OCI-LY3 (cell line): Measurements from ENCODE around the gene UGT1A9.

Experiments used
- H2AFZ ChIP-seq: fragments of 200-600, 300-600 bp; shearing (Covaris generic); 2 replicates; pipeline ENCODE4 v1.6.0; 2014; ENCODE audit warnings: antibody characterized with exemption, low read depth, low read length
- H3K27ac ChIP-seq: fragments of 200-600, 300-600 bp; sonication (generic); 2 replicates; pipeline ENCODE4 v1.5.1; 2014; ENCODE audit warnings: mild to moderate bottlenecking, low read length, moderate library complexity, mixed read lengths
- H3K27me3 ChIP-seq: fragments of 200-600, 300-600 bp; sonication (generic); 2 replicates; pipeline ENCODE4 v1.6.1; 2014; ENCODE audit warnings: low read depth, low read length, mixed read lengths
- H3K36me3 ChIP-seq: fragments of 200-600, 300-600 bp; sonication (generic); replicated peaks from 2 replicates; pipeline ENCODE3; 2014; ENCODE audit warnings: low read depth, low read length, mixed read lengths
- H3K4me1 ChIP-seq: fragments of 300-600, 200-600 bp; sonication (generic); 2 replicates; pipeline ENCODE4 v1.6.1; 2014; ENCODE audit warnings: low read length, mixed read lengths
- H3K4me2 ChIP-seq: fragments of 200-600, 300-600 bp; sonication (generic); 2 replicates; pipeline ENCODE4 v1.6.1; 2014; ENCODE audit warnings: low read length, mixed read lengths
- H3K4me3 ChIP-seq: fragments of 300-600, 200-600 bp; sonication (generic); 2 replicates; pipeline ENCODE4 v1.5.1; 2014; ENCODE audit warnings: antibody characterized with exemption, mild to moderate bottlenecking, low read length, moderate library complexity
- H3K79me2 ChIP-seq: fragments of 300-600, 200-600 bp; shearing (Covaris generic); 2 replicates; pipeline ENCODE4 v1.6.1; 2014; ENCODE audit warnings: mild to moderate bottlenecking, low read length, mixed read lengths
- H3K9ac ChIP-seq: fragments of 300-600, 200-600 bp; shearing (Covaris generic); 2 replicates; pipeline ENCODE4 v1.6.0; 2014; ENCODE audit warnings: mild to moderate bottlenecking, low read length, moderate library complexity
- H3K9me3 ChIP-seq: fragments of 200-600, 300-600 bp; shearing (Covaris generic); 2 replicates; pipeline ENCODE4 v1.6.1; 2014; ENCODE audit warnings: low read length, mixed read lengths; ENCODE audit not compliant: insufficient read depth
- H4K20me1 ChIP-seq: fragments of 200-600, 300-600 bp; sonication (generic); 2 replicates; pipeline ENCODE4 v1.6.1; 2016; ENCODE audit warnings: low read length, mixed read lengths; ENCODE audit not compliant: insufficient read depth
- CTCF ChIP-seq: fragments of 200-600, 300-600 bp; sonication (generic); IDR thresholded peaks from 2 replicates; pipeline ENCODE4 v1.5.1; 2014; ENCODE audit warnings: antibody characterized with exemption, low read length, low read depth
- EZH2phosphoT487 ChIP-seq: fragments of 200-600 bp; shearing (Covaris generic); IDR thresholded peaks from 2 replicates; pipeline ENCODE4 v1.6.1; 2018; ENCODE audit warnings: antibody characterized with exemption, mixed run types, low read depth

Gene UGT1A9

DNA sequence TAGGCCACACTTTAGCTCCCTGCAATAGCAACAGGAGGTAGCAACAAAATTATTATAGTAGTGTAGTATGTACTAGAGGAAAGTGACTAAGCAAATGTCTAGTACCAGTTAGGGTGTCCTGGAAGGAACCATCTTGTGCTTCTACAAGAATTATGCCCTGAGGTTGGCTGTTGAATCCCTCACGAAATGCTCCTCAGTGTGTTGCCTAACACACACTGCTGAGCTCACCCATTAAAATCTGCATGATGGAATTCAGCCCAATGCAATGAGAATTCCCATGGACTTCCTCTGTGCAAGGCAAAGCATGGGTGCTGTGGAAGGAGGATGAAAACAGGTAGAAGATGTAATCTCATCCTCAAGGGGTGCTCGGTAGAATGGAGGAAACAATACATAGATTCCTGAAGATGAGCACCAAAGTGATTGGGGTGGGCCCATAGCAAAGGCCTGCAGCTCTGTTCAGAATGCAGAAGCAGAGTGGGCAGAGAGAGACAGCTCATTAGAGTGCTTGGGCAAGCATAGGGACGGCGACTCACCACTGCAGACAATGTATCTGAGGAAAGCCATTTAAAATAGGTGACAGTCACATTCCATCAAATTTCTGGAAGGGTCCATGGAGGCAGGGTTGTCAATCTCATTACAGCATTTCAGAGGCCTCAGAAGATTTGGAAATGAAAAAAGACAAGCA, 8.8 kb downstream of the UGT1A9 start:
- no peak overlapping the region for H3K9ac ChIP-seq
- H2AFZ ChIP-seq, result no peak overlapping the region
- H3K27ac ChIP-seq, result no peak overlapping the region
- no peaks in the 10 kb centered on the region for H4K20me1 ChIP-seq
- no peaks in the 10 kb centered on the region for H3K36me3 ChIP-seq
- H3K4me2 ChIP-seq, result no peak overlapping the region
- no peaks in the 10 kb centered on the region for H3K27me3 ChIP-seq
- no peaks in the 10 kb centered on the region for H3K79me2 ChIP-seq
- no peaks in the 10 kb centered on the region for H3K9me3 ChIP-seq
- H3K4me1 ChIP-seq, result no peaks in the 10 kb centered on the region
- H3K4me3 ChIP-seq, result no peak overlapping the region
- no peak for TF ChIP-seq EZH2phosphoT487
- TF ChIP-seq CTCF, result no peak

DNA sequence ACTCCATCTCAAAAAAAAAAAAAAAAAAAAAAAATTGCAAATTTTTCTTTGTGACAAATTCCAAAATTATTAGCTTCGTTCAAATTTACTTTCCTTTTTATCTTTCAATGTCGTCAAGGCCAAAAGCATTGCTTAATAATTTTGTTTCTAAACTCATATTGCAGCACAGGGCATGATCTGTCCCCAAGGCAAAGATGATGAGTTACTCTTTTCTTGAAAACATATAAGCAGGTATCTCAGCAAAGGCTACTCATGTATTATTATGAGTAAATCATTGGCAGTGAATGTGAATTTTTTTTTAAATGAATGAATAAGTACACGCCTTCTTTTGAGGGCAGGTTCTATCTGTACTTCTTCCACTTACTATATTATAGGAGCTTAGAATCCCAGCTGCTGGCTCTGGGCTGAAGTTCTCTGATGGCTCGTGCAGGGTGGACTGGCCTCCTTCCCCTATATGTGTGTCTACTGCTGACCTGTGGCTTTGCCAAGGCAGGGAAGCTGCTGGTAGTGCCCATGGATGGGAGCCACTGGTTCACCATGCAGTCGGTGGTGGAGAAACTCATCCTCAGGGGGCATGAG, 9.9 kb downstream of the UGT1A9 start, which contains the start of gene UGT1A7:
Gene UGT1A7 (plus strand): TSS at position 381 of the 579 bp plus-strand sequence. CDS start 37 bp downstream, at position 418.
- no peaks in the 10 kb centered on the region for H3K9me3 ChIP-seq
- H3K27me3 ChIP-seq, result no peaks in the 10 kb centered on the region
- no peaks in the 10 kb centered on the region for H3K79me2 ChIP-seq
- H3K36me3 ChIP-seq, result no peaks in the 10 kb centered on the region
- H3K4me3 ChIP-seq, result no peak within 1 kb of the TSS
- no peaks in the 10 kb centered on the region for H3K4me1 ChIP-seq
- no peak within 1 kb of the TSS for H3K9ac ChIP-seq
- no peaks in the 10 kb centered on the region for H4K20me1 ChIP-seq
- no peak for TF ChIP-seq EZH2phosphoT487
- TF ChIP-seq CTCF, result no peak
- H2AFZ ChIP-seq, result no peak within 1 kb of the TSS
- no peak within 1 kb of the TSS for H3K27ac ChIP-seq
- H3K4me2 ChIP-seq, result no peak within 1 kb of the TSS

DNA sequence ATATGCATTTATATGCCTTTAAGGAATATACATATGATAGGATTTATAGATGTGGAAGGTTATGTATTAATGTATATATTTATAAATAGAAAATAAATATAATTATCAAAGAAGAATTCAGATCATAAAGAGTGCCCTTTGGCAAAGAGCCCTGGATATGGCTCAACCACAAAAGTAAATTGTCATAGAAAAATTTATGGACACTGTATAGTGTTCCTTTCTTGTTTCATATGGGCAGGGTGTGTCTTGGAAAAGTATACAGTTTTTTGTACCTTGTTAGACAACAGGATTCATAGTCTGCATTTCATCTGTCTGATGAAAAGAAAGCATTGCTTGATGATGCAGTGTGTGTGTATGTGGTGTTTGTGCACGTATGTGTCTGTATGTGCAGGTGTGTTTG, 12.9 kb downstream of the UGT1A9 start:
- H3K9ac ChIP-seq, result no peak overlapping the region
- H3K36me3 ChIP-seq, result no peaks in the 10 kb centered on the region
- no peaks in the 10 kb centered on the region for H3K4me1 ChIP-seq
- no peak for TF ChIP-seq CTCF
- TF ChIP-seq EZH2phosphoT487, result no peak
- no peak overlapping the region for H3K27ac ChIP-seq
- H3K79me2 ChIP-seq, result no peaks in the 10 kb centered on the region
- no peak overlapping the region for H2AFZ ChIP-seq
- H3K9me3 ChIP-seq, result no peaks in the 10 kb centered on the region
- no peak overlapping the region for H3K4me3 ChIP-seq
- H3K4me2 ChIP-seq, result no peak overlapping the region
- no peaks in the 10 kb centered on the region for H4K20me1 ChIP-seq
- no peaks in the 10 kb centered on the region for H3K27me3 ChIP-seq

GRCh38 chr2:233686928-233687327, 15.2 kb downstream of the UGT1A9 start:
- no peak overlapping the region for H3K4me3 ChIP-seq

More at GRCh38 chr2:233686928-233687327, 15.2 kb downstream of the UGT1A9 start:
- Histone ChIP-seq H3K27ac (no peak overlapping the region), H3K36me3 (no peaks in the 10 kb centered on the region), H3K27me3 (no peaks in the 10 kb centered on the region), H3K9me3 (no peaks in the 10 kb centered on the region), H3K79me2 (no peaks in the 10 kb centered on the region), H4K20me1 (no peaks in the 10 kb centered on the region), H3K4me1 (no peaks in the 10 kb centered on the region), H3K4me2 (no peak overlapping the region), H3K9ac (no peak overlapping the region), H2AFZ (no peak overlapping the region)
- no peak for TF ChIP-seq CTCF
- TF ChIP-seq EZH2phosphoT487, result no peak
